Loucy (cell line): ENCODE data around the gene RMND5A.

Experiments
- CTCF ChIP-seq: fragments of 200-600 bp; sonication (generic); conservative IDR thresholded peaks from 2 replicates; pipeline ENCODE4 v1.5.1; 2014; ENCODE audit warnings: mild to moderate bottlenecking, antibody characterized with exemption, low read length
- EZH2phosphoT487 ChIP-seq: fragments of 200-600 bp; IDR thresholded peaks from 2 replicates; pipeline ENCODE4 v1.6.1; 2018; ENCODE audit warnings: antibody characterized with exemption, mild to moderate bottlenecking, moderate library complexity, borderline replicate concordance

- TF ChIP-seq CTCF (no peak), EZH2phosphoT487 (no peak)
Measured at GRCh38 chr2:86752934-86753333, 32.8 kb downstream of the RMND5A start.
